HG03103 (cell line): ENCODE results near the gene NAA38.

ENCODE experiments used
- ATAC-seq: cut with Tn5 transposase; IDR thresholded peaks from one replicate; pipeline ENCODE4 v1.9.1; 2021; ENCODE audit warnings: low read depth; ENCODE audit not compliant: unreplicated experiment

The NAA38 gene

GRCh38 chr17:7842380-7843256 lies 14.7 kb downstream of the NAA38 start:
- no peak for ATAC-seq

- ATAC-seq = no peak
Observed at GRCh38 chr17:7841915-7842379, 15.4 kb downstream of the NAA38 start.

GRCh38 chr17:7841396-7841914 lies 15.9 kb downstream of the NAA38 start:
- no peak for ATAC-seq

GRCh38 chr17:7840875-7841274 lies 16.5 kb downstream of the NAA38 start:
- ATAC-seq = no peak

- ATAC-seq = no peak
Observed at GRCh38 chr17:7840441-7840840, 16.9 kb downstream of the NAA38 start.

GRCh38 chr17:7839876-7840261 lies 17.5 kb downstream of the NAA38 start:
- no peak for ATAC-seq

- ATAC-seq = no peak
Observed at GRCh38 chr17:7839190-7839875, 18.0 kb downstream of the NAA38 start.

- ATAC-seq = no peak
Observed at GRCh38 chr17:7838090-7839075, 19.0 kb downstream of the NAA38 start.

GRCh38 chr17:7837408-7838088 lies 19.8 kb downstream of the NAA38 start:
- ATAC-seq = no peak

GRCh38 chr17:7836596-7837407 lies 20.6 kb downstream of the NAA38 start:
- no peak for ATAC-seq

- peak; percentile 14 for ATAC-seq
Observed at GRCh38 chr17:7835814-7836595, 21.4 kb downstream of the NAA38 start.

GRCh38 chr17:7834957-7835813 lies 22.2 kb downstream of the NAA38 start:
- ATAC-seq = peak; percentile 35

- ATAC-seq = no peak
Observed at GRCh38 chr17:7834542-7834956, 22.8 kb downstream of the NAA38 start.

- peak; percentile 42 for ATAC-seq
Observed at GRCh38 chr17:7833795-7834541, 23.4 kb downstream of the NAA38 start, which contains the start of gene KDM6B. Gene KDM6B, plus strand, starts transcription at chr17:7834217. Its CDS starts 11,338 bp downstream, at chr17:7845555.

- ATAC-seq = no peak
Observed at GRCh38 chr17:7833011-7833794, 24.2 kb downstream of the NAA38 start.

GRCh38 chr17:7832431-7832830 lies 24.9 kb downstream of the NAA38 start:
- no peak for ATAC-seq
